OCI-LY3 (cell line): ENCODE data around the gene SKIDA1.

ENCODE experiments used
- CTCF ChIP-seq: fragments of 200-600, 300-600 bp; sonication (generic); IDR thresholded peaks from 2 replicates; pipeline ENCODE4 v1.5.1; 2014; ENCODE audit warnings: antibody characterized with exemption, low read length, low read depth
- EZH2phosphoT487 ChIP-seq: fragments of 200-600 bp; shearing (Covaris generic); IDR thresholded peaks from 2 replicates; pipeline ENCODE4 v1.6.1; 2018; ENCODE audit warnings: antibody characterized with exemption, mixed run types, low read depth

DNA sequence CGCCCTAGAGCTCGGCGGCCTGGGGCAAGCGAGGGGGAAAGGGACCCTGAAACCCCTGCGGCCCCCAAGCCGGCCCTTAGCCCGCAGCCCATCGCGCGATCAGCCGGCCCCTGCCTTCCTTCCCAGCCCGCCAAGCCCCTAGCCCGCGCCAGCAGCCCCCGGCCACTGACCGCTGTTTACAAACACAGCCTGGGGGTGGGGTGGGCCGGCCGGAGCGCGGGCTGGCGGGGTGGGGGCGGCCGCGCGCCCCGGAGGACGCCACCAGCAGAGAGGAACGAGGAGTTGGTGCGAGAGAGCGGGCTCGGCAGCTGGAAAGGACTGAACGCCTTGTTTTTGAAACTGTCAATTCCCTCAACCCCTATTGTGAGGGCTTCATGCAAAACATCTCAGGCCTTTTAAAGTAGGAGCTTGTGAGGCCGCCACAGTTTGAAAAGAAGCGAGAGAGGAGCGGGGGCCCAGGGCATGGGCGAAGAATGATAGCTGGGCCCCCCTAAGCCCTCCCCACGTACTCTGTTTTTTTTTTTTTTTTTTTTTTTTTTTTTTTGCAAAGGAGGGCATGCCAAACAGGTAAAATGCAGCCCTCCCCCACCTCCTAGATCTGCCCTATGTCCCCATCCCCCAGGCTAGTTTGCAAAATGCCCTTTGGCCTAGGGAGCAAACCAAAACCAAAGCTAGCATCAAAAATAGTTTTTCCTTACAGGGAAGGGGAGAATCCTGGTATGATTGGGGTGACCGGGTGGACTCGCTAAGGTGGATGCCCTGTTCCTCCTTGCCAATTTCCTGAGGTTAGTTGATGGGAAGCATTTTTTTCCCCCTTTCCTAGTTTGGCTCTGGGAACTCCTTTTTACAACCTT is 15.0 kb downstream of the SKIDA1 start:
- TF ChIP-seq CTCF, result no peak
- no peak for TF ChIP-seq EZH2phosphoT487
